GM12878 (cell line): Measurements from ENCODE around the gene MYL12B. TPM values are rescaled to one million over a fixed set of nuclear protein-coding genes. Genes with fewer than 3 reads are reported as not detected.

ENCODE experiments used
- ATAC-seq: fragments of 200-7000 bp; cut with Tn5 transposase; 3 replicates; pipeline ENCODE4 v1.9.1; 2020; ENCODE audit warnings: mild to moderate bottlenecking, moderate library complexity
- BruUV-seq: library from RNA; stranded (reverse); fragments of 400-500 nt; replicated peaks from 2 replicates; lab custom pipeline; 2021; lab: Mats Ljungman, UMichigan
- CTCF ChIA-PET: fragments of 300-600 bp; sonication (Branson Sonifier 250); formaldehyde crosslinking; extraction: SDS; loops from one replicate; lab custom pipeline; 2021; ENCODE audit warnings: inconsistent platforms; lab: Yijun Ruan, JAX
- POLR2A ChIA-PET: fragments of 350-600 bp; formaldehyde crosslinking; extraction: SDS; loops from one replicate; lab custom pipeline; 2021; ENCODE audit warnings: inconsistent platforms; lab: Charles Lee
- RAD21 ChIA-PET: fragments of 300-600 bp; sonication (Branson Sonifier 250); formaldehyde crosslinking; loops from one replicate; lab custom pipeline; 2023; ENCODE audit warnings: antibody characterized with exemption; ENCODE audit not compliant: unreplicated experiment; lab: Charles Lee
- SMC1A ChIA-PET: fragments of 300-600 bp; sonication (Branson Sonifier 250); formaldehyde crosslinking; loops from one replicate; lab custom pipeline; 2023; ENCODE audit not compliant: unreplicated experiment, uncharacterized antibody; lab: Charles Lee
- DNase-seq: peaks from one replicate; pipeline ENCODE4 v3.0.0-alpha.2; 2011; ENCODE audit warnings: low read depth, low spot score
- FAIRE-seq: peaks from 3 replicates; lab custom pipeline; 2011; peaks lifted over from hg19 to GRCh38; lab: Jason Lieb, UNC
- H2AFZ ChIP-seq: 2 replicates; pipeline ENCODE4 v1.6.0; 2011; ENCODE audit warnings: low read depth, low read length, control low read depth; ENCODE audit not compliant: control insufficient read depth
- H3K27ac ChIP-seq: 2 replicates; pipeline ENCODE4 v1.5.1; 2011; ENCODE audit warnings: control low read depth; ENCODE audit not compliant: control insufficient read depth, insufficient read depth
- H3K27me3 ChIP-seq, 2 experiments: replicated peaks in 1 of 2; 2 replicates each; pipeline versions ENCODE4 v1.6.0 to v1.6.1; 2011; ENCODE audit warnings: low read length in 1 of 2; ENCODE audit not compliant: control insufficient read depth in 2 of 2, insufficient read depth in 2 of 2
- H3K36me3 ChIP-seq, 2 experiments: 2 replicates each; pipeline ENCODE4 v1.5.1; 2011; ENCODE audit warnings: low read length in 1 of 2; ENCODE audit not compliant: control insufficient read depth in 2 of 2, insufficient read depth in 2 of 2
- H3K4me1 ChIP-seq: 2 replicates; pipeline ENCODE4 v1.6.1; 2011; ENCODE audit warnings: mild to moderate bottlenecking, low read length, moderate library complexity, mixed read lengths; ENCODE audit not compliant: control insufficient read depth, insufficient read depth
- H3K4me2 ChIP-seq: 2 replicates; pipeline ENCODE4 v1.6.0; 2011; ENCODE audit warnings: control low read depth; ENCODE audit not compliant: control insufficient read depth, insufficient read depth
- H3K4me3 ChIP-seq: fragments of 200-600 bp; sonication (generic); 2 replicates; pipeline ENCODE4 v1.5.1; 2016
- H3K79me2 ChIP-seq: 2 replicates; pipeline ENCODE4 v1.6.0; 2011; ENCODE audit warnings: low read length; ENCODE audit not compliant: control insufficient read depth, insufficient read depth
- H3K9ac ChIP-seq: 2 replicates; pipeline ENCODE4 v1.8.0; 2011; ENCODE audit warnings: low read length, control low read depth, mixed read lengths; ENCODE audit not compliant: control insufficient read depth, insufficient read depth
- H3K9me3 ChIP-seq: replicated peaks from 3 replicates; pipeline ENCODE4 v1.5.1; 2011; ENCODE audit warnings: mild to moderate bottlenecking, low read length; ENCODE audit not compliant: control insufficient read depth, insufficient read depth
- H4K20me1 ChIP-seq: 2 replicates; pipeline ENCODE4 v1.6.0; 2011; ENCODE audit not compliant: control insufficient read depth, insufficient read depth
- ATF2 ChIP-seq: IDR thresholded peaks from 2 replicates; pipeline ENCODE4 v1.6.1; 2012; ENCODE audit warnings: low read length, inconsistent platforms
- SKIL ChIP-seq: fragments of 450-650 bp; IDR thresholded peaks from 2 replicates; pipeline ENCODE4 v1.6.1; 2017; ENCODE audit warnings: mild to moderate bottlenecking, low read depth, inconsistent platforms; ENCODE audit not compliant: poor library complexity, severe bottlenecking
- ZNF24 ChIP-seq: fragments of 450-650 bp; IDR thresholded peaks from 2 replicates; pipeline ENCODE4 v1.6.1; 2017; ENCODE audit warnings: antibody characterized with exemption, mild to moderate bottlenecking
- WGBS: methylation state at CpG from one replicate; pipeline ENCODE4 v1.1.6; 2016; ENCODE audit warnings: low lambda C conversion rate; ENCODE audit not compliant: insufficient replicate concordance, insufficient coverage; ENCODE audit errors: missing lambda C conversion rate; 5-methylcytosine and 5-hydroxymethylcytosine counted together
- in situ Hi-C: fragments of 300-500 bp; cut with MboI; formaldehyde crosslinking; loops from 9 replicates; pipeline ENCODE4 v1.14.3; 2018; ENCODE audit warnings: mixed read lengths
- intact Hi-C: fragments of 100-400 bp; cut with micrococcal nuclease; formaldehyde crosslinking; loops from one replicate; pipeline ENCODE4 v1.14.2; 2022; ENCODE audit not compliant: unreplicated experiment
- polyA plus RNA-seq, 11 experiments: library from polyadenylated mRNA; depleted of rRNA in 4 of 11; unstranded in 6 of 11; stranded (reverse) in 5 of 11; fragments of >200 nt; fragmentation: Nextera tagmentation in 4 of 11; fragmentation: Illumina TruSeq in 1 of 11; extraction: Ambion mirVana in 4 of 11; extraction: Trizol in 1 of 11; gene quantifications; 1 replicate in 1 of 11; 2 replicates in 10 of 11; pipeline versions ENCODE4 v1.2.1 to v1.2.3, GENCODE V29; 2011 to 2016; ENCODE audit warnings: inconsistent platforms in 2 of 11, missing spikeins in 2 of 11, low read depth in 1 of 11
- total RNA-seq, 4 experiments: library from RNA; depleted of rRNA in 3 of 4; stranded (reverse); fragments of >200 nt in 3 of 4; fragmentation: Illumina TruSeq in 1 of 4; extraction: Trizol in 1 of 4; gene quantifications; 2 replicates each; pipeline versions ENCODE4 v1.2.1 to v1.2.3, GENCODE V29; 2013 to 2021

MYL12B gene
- total and polyA plus RNA-seq, 10 of the 15 experiments (the other 5 are each of a cell fraction or from before 2014, with no cell fraction given) = 179 to 739 (median 400) TPM

GRCh38 chr18:3260995-3261372 lies 949 bp upstream of the MYL12B start:
- DNase-seq (no peak), ATAC-seq (no peak), FAIRE-seq (no peak)
- peaks cover 0 to 26% of the 10 kb centered on the region in 2 experiments; a peak in 3 of 4 replicates for H3K36me3 ChIP-seq
- WGBS = 0% methylated on average over 5 of the region's 5 CpGs
- TF ChIP-seq SKIL = no peak
- TF ChIP-seq ATF2 = peak; percentile 22; the same call in 1 of the 2 replicates
- peak; percentile 75 for TF ChIP-seq ZNF24
- H3K9me3 ChIP-seq = no peaks in the 10 kb centered on the region
- no TSS peak for BruUV-seq
- CTCF ChIA-PET = interaction anchor here (0.5 to 3.1 kb wide), 5 partner anchors 10 to 242 kb away, joined by 3 to 11 read pairs (median 5); no protein-coding TSS in a partner anchor
- peak overlapping the region; percentile 67 for H3K4me2 ChIP-seq
- SMC1A ChIA-PET = interaction anchor here (1.4 to 3.5 kb wide), 5 partner anchors 9 to 83 kb away, joined by 6 to 23 read pairs (median 8); partner anchors contain the start of gene MYL12A
- H3K27ac ChIP-seq = peak overlapping the region; percentile 91
- peaks cover 17% of the 10 kb centered on the region for H3K4me1 ChIP-seq
- RAD21 ChIA-PET = interaction anchor here (1.2 to 2.0 kb wide), 4 partner anchors 10 to 18 kb away, joined by 3 to 8 read pairs (median 4); partner anchors contain the start of gene MYL12A
- H4K20me1 ChIP-seq = peaks cover 2% of the 10 kb centered on the region; the same call in 1 of the 2 replicates
- H2AFZ ChIP-seq = peak overlapping the region; percentile 86
- in situ Hi-C loops = loop anchor here (25.0 kb wide), 1 partner anchor 1001 kb away; no protein-coding TSS in a partner anchor
- peaks cover 53% of the 10 kb centered on the region for H3K79me2 ChIP-seq
- peak overlapping the region; percentile 84 for H3K4me3 ChIP-seq
- H3K9ac ChIP-seq = peak overlapping the region; percentile 86
- POLR2A ChIA-PET = interaction anchor here (0.8 to 3.5 kb wide), 5 partner anchors 10 to 275 kb away, joined by 3 to 17 read pairs (median 3); partner anchors contain the start of gene MYL12A
- H3K27me3 ChIP-seq = no peaks in the 10 kb centered on the region
- intact Hi-C loops = loop anchor here (1.0 kb wide), 1 partner anchor 14 kb away; the partner anchor contains the start of gene MYL12A
